ENCODE data around the gene TMPRSS13. TPM values are rescaled to one million over a fixed set of nuclear protein-coding genes. Genes with fewer than 3 reads are reported as not detected.
A peak's percentile ranks its signal among the peaks of the same experiment; 100 is the strongest.
"Not testable (repeated sequence)": the region's sequence is repeated elsewhere in the genome, so short reads cannot be mapped to it uniquely, and the experiment has no call there.

Gene TMPRSS13
- total RNA-seq, 8 experiments from 2014 or later: 0.11 to 0.95 (median 0.15) TPM; not detected in 1

DNA sequence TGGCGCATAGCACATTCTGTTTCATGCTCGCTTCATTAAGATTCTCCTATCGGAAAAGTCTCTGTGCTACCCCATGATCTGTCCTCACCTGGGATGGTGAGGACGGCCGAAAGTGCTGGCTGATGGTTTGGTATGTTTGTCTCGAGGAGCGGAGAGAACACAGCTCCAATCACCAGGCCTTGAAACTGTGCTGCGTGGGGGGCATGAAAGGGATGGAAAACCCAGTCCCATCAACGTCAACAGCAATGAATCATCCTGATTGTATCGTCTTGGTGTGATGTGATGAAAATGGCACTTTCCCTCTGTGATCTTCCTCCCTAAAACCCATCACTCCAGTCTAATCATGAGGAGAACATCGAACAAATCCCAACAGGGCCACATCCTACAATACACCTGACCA is 61.1 kb downstream of the TMPRSS13 start:
- Histone ChIP-seq H3K4me1 (replicated peaks in 1 of 2) (peaks cover 18 to 37% of the 10 kb centered on the region in 2 donors), H3K27ac (no peak overlapping the region), H3K4me3 (no peak overlapping the region)
- in situ Hi-C loops (cut with MboI; ENCODE audit: low pct_unique_long_range_greater_than_20kb in 2 of 9, low sequenced_read_pairs in 9 of 9, unreplicated experiment in 9 of 9): no loop called here
- no peak for ATAC-seq (replicated peaks in 6 of 8)
- 20 to 100% (median 86%) methylated on average over 1 to 9 of the region's 11 CpGs; no CpG with 5 or more reads in 2 of the 10 experiments for WGBS, 10 experiments

DNA sequence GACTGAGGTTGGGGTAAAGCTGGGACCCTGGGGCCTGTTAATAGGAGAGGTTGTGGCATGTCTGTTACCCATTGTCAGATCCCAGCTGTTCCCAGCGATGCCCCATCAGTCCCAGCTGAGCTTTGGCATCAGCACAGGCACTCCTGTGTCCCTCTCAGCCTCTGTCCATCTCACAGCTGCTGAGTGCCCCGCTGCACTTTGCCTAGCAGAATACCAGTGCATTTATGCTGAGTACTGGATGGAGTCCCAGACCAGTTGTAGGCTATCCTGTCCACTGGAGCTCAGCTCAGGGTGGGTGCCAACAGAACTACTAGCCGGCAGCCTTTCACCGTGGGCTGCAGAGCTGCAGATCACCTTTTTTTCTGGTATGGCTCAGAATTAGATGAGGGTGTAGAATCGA is 62.7 kb downstream of the TMPRSS13 start:
- WGBS, 10 experiments: 41 to 94% (median 82%) methylated on average over 2 to 4 of the region's 5 CpGs; no CpG with 5 or more reads in 5 of the 10 experiments
- in situ Hi-C loops (cut with MboI; ENCODE audit: low pct_unique_long_range_greater_than_20kb in 2 of 9, low sequenced_read_pairs in 9 of 9, unreplicated experiment in 9 of 9): no loop called here
- H3K4me1 ChIP-seq (replicated peaks in 1 of 2): peaks cover 18 to 41% of the 10 kb centered on the region in 2 donors
- no peak for ATAC-seq (replicated peaks in 6 of 8)
- no peak overlapping the region for H3K27ac ChIP-seq
- no peak overlapping the region for H3K4me3 ChIP-seq

DNA sequence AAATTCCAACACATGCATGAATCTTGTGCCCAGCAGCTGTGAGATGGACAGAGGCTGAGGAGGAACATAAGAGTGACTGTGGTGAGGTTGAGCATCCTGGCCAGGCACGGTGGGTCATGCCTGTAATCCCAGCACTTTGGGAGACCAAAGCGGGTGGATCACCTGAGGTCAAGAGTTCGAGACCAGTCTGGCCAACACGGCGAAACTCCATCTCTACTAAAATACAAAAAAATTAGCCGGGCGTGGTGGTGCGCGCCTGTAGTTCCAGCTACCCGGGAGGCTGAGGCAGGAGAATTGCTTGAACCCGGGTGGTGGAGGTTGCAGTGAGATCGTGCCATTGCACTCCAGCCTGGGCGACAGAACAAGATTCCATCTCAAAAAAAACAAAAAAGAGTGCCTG is 63.7 kb downstream of the TMPRSS13 start:
- 10 to 98% (median 81%) methylated on average over 2 to 11 of the region's 13 CpGs; no CpG with 5 or more reads in 2 of the 10 experiments for WGBS, 10 experiments
- in situ Hi-C loops (cut with MboI; ENCODE audit: low pct_unique_long_range_greater_than_20kb in 2 of 9, low sequenced_read_pairs in 9 of 9, unreplicated experiment in 9 of 9); ATAC-seq (replicated peaks in 6 of 8); H3K27ac ChIP-seq; H3K4me3 ChIP-seq: not testable (repeated sequence)
- H3K4me1 ChIP-seq (replicated peaks in 1 of 2): peaks cover 18 to 37% of the 10 kb centered on the region in 2 donors

DNA sequence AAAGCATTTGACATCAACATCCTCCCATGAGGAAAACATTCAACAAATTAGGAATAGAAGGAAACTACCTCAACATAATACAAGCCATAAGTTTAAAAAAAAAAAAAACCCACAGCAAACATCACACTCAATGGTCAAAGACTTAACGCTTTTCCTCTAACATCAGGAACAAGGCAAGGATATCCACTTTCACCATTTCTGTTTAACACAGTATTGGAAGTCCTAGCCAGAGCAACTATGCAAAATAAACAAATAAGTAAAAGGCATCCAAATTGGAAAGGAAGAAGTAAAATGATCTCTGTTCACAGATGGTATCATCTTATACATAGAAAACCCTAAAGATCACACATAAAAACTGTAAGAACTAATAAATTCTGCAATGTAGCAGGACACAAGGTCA is 65.8 kb downstream of the TMPRSS13 start:
- no peak for ATAC-seq (replicated peaks in 6 of 8)

DNA sequence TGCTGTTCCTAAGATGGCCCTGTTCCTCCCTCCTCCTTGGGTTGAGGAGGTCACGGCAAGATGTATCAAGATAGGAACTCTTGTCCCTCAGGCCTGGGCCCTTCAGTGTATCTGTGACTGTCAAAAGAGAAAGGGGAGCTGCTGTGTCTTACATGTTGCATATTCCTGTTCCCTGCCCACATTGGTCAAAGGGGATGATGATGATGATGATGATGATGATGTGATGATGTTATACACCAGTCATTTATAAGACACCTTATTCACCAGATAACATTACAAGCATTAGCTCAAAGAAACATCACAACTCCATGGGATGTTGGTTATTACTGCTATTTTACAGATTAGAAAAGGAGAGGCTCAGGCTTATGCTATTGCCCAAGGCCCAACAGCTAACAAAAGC is 66.4 kb downstream of the TMPRSS13 start:
- in situ Hi-C loops (cut with MboI; ENCODE audit: low pct_unique_long_range_greater_than_20kb in 2 of 9, low sequenced_read_pairs in 9 of 9, unreplicated experiment in 9 of 9): no loop called here
- WGBS, 10 experiments: 100% methylated on average over 1 of the region's 1 CpG; no CpG with 5 or more reads in 9 of the 10 experiments
- no peak for ATAC-seq (replicated peaks in 6 of 8)
- peaks cover 5 to 15% of the 10 kb centered on the region in 2 donors for H3K4me1 ChIP-seq (replicated peaks in 1 of 2)
- H3K4me3 ChIP-seq: no peak overlapping the region
- no peak overlapping the region for H3K27ac ChIP-seq

More for the DNA sequence above, 65.8 kb downstream of the TMPRSS13 start:
- H3K4me3 ChIP-seq: no peak overlapping the region
- 60 to 100% (median 90%) methylated on average over 1 of the region's 1 CpG; no CpG with 5 or more reads in 1 of the 10 experiments for WGBS, 10 experiments
- peaks cover 5 to 18% of the 10 kb centered on the region in 2 donors for H3K4me1 ChIP-seq (replicated peaks in 1 of 2)
- in situ Hi-C loops (cut with MboI; ENCODE audit: low pct_unique_long_range_greater_than_20kb in 2 of 9, low sequenced_read_pairs in 9 of 9, unreplicated experiment in 9 of 9): no loop called here
- no peak overlapping the region for H3K27ac ChIP-seq

DNA sequence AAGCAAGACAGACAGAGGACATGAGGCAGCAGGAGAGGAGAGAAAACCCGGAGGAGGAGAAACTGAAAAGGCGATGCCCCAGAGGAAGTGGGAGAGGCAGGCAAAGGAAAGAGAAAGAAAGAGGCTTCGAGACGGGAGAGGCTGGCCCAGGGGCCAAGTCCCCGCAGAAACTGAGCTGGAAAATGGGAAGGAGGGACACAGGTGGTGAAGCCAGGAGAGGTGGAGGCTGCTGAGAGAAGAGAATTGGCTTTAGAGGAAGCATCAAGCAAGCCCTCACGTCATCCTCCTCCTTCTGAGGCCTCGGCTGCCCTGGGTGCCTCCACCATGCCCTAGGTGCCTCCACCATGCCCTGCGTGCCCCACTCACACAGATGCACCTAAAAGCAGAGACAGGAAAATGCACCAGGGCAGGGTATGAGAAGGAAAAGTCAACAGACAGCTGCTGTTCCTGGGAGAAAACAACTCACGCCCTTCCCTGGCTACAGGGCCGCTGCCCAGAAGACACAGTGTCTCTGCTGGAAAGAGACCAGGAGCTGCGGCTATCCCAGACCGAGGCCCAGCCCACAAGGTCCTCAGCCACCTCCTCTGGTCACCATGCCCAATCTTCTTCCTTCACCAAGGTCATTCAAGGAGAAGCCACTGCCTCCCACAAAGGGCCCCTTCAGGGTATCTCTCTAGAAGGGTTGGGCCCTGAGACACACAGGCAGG is 67.0 kb downstream of the TMPRSS13 start:
- in situ Hi-C loops (cut with MboI; ENCODE audit: low pct_unique_long_range_greater_than_20kb in 2 of 9, low sequenced_read_pairs in 9 of 9, unreplicated experiment in 9 of 9): no loop called here
- 42 to 86% (median 70%) methylated on average over 1 to 10 of the region's 12 CpGs; no CpG with 5 or more reads in 2 of the 10 experiments for WGBS, 10 experiments
- Histone ChIP-seq H3K4me3 (no peak overlapping the region), H3K4me1 (replicated peaks in 1 of 2) (peaks cover 5 to 15% of the 10 kb centered on the region in 2 donors), H3K27ac (no peak overlapping the region)
- peak in 2 of 8 experiments; percentile 32 to 40 for ATAC-seq (replicated peaks in 6 of 8)

DNA sequence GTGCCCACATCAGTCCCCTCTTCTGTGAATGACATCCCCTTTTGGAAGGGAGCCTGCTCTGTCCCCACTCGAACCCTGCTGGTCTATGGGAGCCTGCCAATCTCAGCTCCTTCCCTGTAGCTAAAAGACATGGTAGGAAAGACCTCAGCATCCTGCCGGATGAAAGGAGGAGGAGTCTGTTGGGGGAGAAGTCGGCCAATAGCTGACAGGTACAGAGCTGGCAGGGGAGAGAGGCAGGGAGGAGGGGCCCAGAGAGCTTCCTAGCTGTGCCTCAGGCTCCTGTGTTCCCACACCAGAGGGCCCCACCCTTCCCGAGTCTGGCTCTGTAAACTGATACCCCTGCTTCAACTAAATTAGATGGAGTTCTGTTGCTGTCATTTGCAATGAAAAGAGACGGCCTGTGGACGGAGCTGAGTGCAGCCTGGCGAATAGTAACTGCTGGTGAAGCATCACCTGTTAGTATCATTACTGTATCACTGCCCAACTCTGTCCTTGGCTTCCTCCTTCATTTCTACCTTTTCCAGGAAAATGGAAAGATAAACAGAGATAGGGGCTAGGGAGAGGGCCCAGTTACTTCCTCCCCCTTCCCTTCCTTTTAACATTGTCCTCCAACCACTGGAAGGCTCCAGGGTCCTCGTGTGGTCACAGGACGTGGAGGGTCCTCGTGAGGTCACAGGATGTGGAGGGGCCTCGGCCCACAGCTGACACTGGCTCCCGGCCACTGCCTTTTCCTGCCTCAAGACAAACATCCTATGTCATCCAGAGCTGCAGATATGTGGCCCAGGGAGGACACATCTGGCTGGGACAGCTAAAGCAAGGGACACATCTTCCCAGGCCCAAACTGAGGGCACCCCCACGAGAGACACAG is 67.8 kb downstream of the TMPRSS13 start:
- peak; percentile 73 to 100 (median 87) for ATAC-seq (replicated peaks in 6 of 8)
- in situ Hi-C loops (cut with MboI; ENCODE audit: low pct_unique_long_range_greater_than_20kb in 2 of 9, low sequenced_read_pairs in 9 of 9, unreplicated experiment in 9 of 9): no loop called here
- Histone ChIP-seq H3K4me3 (no peak overlapping the region), H3K27ac (no peak overlapping the region), H3K4me1 (replicated peaks in 1 of 2) (peaks cover 5 to 15% of the 10 kb centered on the region in 2 donors)
- 10 to 37% (median 20%) methylated on average over 1 to 10 of the region's 13 CpGs; no CpG with 5 or more reads in 1 of the 10 experiments for WGBS, 10 experiments

DNA sequence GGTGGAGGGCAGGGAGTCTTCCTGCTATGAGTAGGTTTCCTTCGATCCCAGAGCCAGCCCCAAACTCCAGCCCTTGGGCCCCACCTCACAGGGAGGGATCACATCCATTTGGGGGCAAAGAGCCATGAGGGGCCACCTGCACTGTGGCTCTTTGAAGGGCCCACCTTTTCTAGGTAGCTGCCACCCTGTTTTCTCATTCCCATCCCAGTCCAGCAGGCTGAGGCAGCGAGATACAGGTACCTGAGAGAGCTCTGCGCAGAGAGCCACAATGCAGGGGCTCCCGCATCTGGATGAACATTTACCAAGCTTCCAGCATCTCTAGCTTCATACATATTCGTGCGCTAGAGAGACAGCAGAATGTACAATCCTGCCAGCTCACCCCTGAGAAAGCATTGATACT is 69.1 kb downstream of the TMPRSS13 start:
- Histone ChIP-seq H3K4me3 (no peak overlapping the region), H3K4me1 (replicated peaks in 1 of 2) (peaks cover 5 to 15% of the 10 kb centered on the region in 2 donors), H3K27ac (no peak overlapping the region)
- in situ Hi-C loops (cut with MboI; ENCODE audit: low pct_unique_long_range_greater_than_20kb in 2 of 9, low sequenced_read_pairs in 9 of 9, unreplicated experiment in 9 of 9): no loop called here
- ATAC-seq (replicated peaks in 6 of 8): no peak
- WGBS, 10 experiments: 0 to 100% (median 91%) methylated on average over 1 to 4 of the region's 6 CpGs; no CpG with 5 or more reads in 4 of the 10 experiments

DNA sequence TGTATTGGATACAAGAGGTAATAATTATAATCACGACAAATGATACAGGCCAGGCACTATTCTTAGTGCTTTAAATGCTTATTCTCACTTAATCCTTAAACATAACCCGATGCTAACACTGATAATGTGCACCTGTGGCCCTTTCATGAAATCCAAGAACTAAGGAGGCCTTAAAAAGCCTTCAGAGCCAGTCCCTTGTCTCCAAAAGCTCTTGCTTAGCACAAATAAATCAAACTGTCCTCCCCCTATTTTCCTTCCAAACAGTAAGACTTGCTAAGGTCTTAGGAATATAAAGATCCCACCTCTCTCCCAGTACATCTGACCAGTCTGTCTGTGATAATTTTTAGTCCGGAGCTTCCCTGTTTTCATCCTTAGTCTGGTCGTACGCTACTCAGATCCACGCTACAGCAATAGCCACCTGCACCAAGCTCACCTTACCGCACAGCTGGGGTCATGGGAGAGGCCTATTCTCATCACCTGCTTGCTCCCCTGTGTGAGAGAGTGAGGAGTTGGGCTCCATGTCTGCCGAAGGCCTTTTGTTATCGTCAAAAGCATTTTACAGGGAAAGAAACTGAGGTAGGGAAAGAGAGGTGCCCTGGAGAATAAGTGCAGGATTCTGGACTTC is 69.6 kb downstream of the TMPRSS13 start:
- in situ Hi-C loops (cut with MboI; ENCODE audit: low pct_unique_long_range_greater_than_20kb in 2 of 9, low sequenced_read_pairs in 9 of 9, unreplicated experiment in 9 of 9): loop anchor here in 1 of 9 experiments (10.0 kb wide), 1 partner anchor 85 kb away; no protein-coding TSS in a partner anchor
- H3K27ac ChIP-seq: no peak overlapping the region
- H3K4me1 ChIP-seq (replicated peaks in 1 of 2): peaks cover 5 to 15% of the 10 kb centered on the region in 2 donors
- no peak overlapping the region for H3K4me3 ChIP-seq
- no peak for ATAC-seq (replicated peaks in 6 of 8)
- 0 to 93% (median 60%) methylated on average over 1 to 5 of the region's 9 CpGs; no CpG with 5 or more reads in 1 of the 10 experiments for WGBS, 10 experiments

DNA sequence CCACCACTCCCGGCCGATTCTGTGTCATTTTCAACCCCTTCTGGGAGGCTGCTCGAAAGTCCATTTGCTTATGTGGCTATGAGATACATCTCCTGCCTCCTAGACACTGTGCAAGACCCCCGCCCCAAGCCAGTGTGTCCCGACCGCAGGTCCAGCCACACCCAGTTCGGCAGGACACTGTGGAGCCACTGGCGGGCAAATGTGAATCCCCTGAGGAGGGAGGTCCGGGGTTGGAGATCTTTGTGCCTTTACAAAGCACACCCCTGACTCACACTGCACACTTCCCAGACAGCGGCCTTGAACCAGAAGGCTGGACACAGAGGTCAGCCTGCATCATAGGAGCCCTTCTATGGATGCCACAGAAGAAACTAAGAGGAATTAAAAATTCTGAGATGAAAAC is 70.1 kb downstream of the TMPRSS13 start:
- in situ Hi-C loops (cut with MboI; ENCODE audit: low pct_unique_long_range_greater_than_20kb in 2 of 9, low sequenced_read_pairs in 9 of 9, unreplicated experiment in 9 of 9): loop anchor here in 1 of 9 experiments (10.0 kb wide), 1 partner anchor 86 kb away; no protein-coding TSS in a partner anchor
- H3K4me1 ChIP-seq (replicated peaks in 1 of 2): peaks cover 5 to 15% of the 10 kb centered on the region in 2 donors
- no peak for ATAC-seq (replicated peaks in 6 of 8)
- H3K4me3 ChIP-seq: no peak overlapping the region
- WGBS, 10 experiments: 13 to 93% (median 83%) methylated on average over 3 to 5 of the region's 10 CpGs; no CpG with 5 or more reads in 5 of the 10 experiments
- no peak overlapping the region for H3K27ac ChIP-seq

DNA sequence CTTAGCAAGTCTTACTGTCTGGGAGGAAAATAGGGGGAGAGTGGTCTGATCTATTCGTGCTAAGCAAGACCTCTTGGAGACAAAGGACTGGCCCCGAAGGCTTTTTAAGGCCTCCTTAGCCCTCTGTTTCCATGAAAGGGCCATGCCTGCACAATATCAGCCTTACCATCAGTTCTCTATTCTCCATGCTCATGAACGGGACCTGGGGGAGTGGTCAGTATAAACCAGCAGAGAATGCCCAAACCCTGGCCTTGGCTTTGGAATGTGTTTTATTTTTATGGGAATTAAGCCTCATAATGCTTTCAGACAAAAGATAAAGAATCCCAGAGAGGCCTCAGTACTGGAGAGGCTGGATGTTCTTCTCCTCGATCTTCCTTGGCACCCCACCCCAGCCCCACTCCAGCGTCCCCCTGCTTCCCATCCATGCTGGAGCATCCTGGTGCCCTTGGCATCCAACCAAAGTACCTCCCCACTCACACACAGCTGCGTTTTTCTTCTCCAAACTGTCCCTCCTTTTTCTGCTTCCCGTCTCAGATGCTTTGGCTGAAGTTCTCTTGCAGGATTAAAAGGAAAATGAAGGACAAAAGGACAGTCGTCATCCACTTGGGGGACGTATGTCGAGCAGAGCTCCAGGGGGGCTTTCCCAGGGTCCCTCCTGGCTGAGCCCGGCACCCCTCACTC is 71.3 kb downstream of the TMPRSS13 start:
- Histone ChIP-seq H3K4me3 (no peak overlapping the region), H3K4me1 (replicated peaks in 1 of 2) (peaks cover 5 to 15% of the 10 kb centered on the region in 2 donors), H3K27ac (no peak overlapping the region)
- WGBS, 10 experiments: 13 to 100% (median 78%) methylated on average over 1 to 8 of the region's 11 CpGs; no CpG with 5 or more reads in 1 of the 10 experiments
- in situ Hi-C loops (cut with MboI; ENCODE audit: low pct_unique_long_range_greater_than_20kb in 2 of 9, low sequenced_read_pairs in 9 of 9, unreplicated experiment in 9 of 9): loop anchor here in 1 of 9 experiments (10.0 kb wide), 1 partner anchor 87 kb away; no protein-coding TSS in a partner anchor
- no peak for ATAC-seq (replicated peaks in 6 of 8)
